ENCODE results near the gene ZFHX3. TPM values are rescaled to one million over a fixed set of nuclear protein-coding genes. Genes with fewer than 3 reads are reported as not detected.

ZFHX3 gene
- total RNA-seq, 2 donors from 2014 or later: 0.79 to 2.2 TPM

- H3K27me3 Mint-ChIP-seq (ENCODE audit: insufficient read depth): peaks cover 3% of the 10 kb centered on the region
- H3K27ac Mint-ChIP-seq: no peak overlapping the region
- H3K4me3 Mint-ChIP-seq: no peak overlapping the region
- no peaks in the 10 kb centered on the region for H3K27me3 ChIP-seq (ENCODE audit: control insufficient read depth, insufficient read depth, low read length, poor library complexity, severe bottlenecking)
- WGBS, 2 experiments (ENCODE audit: insufficient coverage in 1 of 2, insufficient read length in 1 of 2): 95 to 100% methylated on average over 3 to 10 of the region's 10 CpGs
- H3K9ac ChIP-seq (ENCODE audit: extremely low read depth, low read length, poor library complexity, severe bottlenecking): no peak overlapping the region
- H3K36me3 ChIP-seq (ENCODE audit: control insufficient read depth, insufficient read depth, low read length): no peaks in the 10 kb centered on the region
- H3K36me3 Mint-ChIP-seq (ENCODE audit: low read depth): no peaks in the 10 kb centered on the region
- peaks cover 2% of the 10 kb centered on the region for H3K4me1 Mint-ChIP-seq
- DNase-seq: no peak
- no peaks in the 10 kb centered on the region for H3K4me1 ChIP-seq (ENCODE audit: control insufficient read depth, insufficient read depth, low read length)
- H3K9me3 ChIP-seq (ENCODE audit: control insufficient read depth, low read length): no peaks in the 10 kb centered on the region
- no peak overlapping the region for H3K27ac ChIP-seq (ENCODE audit: low read depth, low read length)
- H3K4me3 ChIP-seq (ENCODE audit: low read length): no peak overlapping the region
- H3K9me3 Mint-ChIP-seq: no peaks in the 10 kb centered on the region
- TF ChIP-seq, protein P1, sequence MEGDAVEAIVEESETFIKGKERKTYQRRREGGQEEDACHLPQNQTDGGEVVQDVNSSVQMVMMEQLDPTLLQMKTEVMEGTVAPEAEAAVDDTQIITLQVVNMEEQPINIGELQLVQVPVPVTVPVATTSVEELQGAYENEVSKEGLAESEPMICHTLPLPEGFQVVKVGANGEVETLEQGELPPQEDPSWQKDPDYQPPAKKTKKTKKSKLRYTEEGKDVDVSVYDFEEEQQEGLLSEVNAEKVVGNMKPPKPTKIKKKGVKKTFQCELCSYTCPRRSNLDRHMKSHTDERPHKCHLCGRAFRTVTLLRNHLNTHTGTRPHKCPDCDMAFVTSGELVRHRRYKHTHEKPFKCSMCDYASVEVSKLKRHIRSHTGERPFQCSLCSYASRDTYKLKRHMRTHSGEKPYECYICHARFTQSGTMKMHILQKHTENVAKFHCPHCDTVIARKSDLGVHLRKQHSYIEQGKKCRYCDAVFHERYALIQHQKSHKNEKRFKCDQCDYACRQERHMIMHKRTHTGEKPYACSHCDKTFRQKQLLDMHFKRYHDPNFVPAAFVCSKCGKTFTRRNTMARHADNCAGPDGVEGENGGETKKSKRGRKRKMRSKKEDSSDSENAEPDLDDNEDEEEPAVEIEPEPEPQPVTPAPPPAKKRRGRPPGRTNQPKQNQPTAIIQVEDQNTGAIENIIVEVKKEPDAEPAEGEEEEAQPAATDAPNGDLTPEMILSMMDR (conservative IDR thresholded peaks at IDR 0.05): no peak
These were observed 132.6 kb downstream of the ZFHX3 start for GRCh38 chr16:72915331-72915730.

DNA sequence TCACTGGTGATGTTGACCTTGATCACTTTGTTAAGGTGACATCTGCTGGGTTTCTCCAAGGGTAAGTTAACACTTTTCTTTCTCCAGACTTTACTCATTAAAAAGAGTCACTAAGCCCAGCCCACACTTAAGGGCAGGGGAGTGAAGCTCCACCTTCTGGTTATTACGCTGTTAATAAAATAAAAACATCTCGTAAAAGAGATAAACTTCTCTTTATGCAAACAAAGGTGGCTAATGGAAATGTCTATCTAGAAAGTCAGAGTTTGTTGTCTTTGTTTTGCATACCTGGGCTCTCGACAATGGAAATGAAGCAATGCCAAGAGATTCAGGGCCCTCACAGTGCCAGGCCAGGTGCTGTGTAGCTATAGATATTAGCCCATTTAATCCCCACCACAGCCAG is 134.4 kb downstream of the ZFHX3 start:
- Mint-ChIP-seq H3K27ac (no peak overlapping the region), H3K9me3 (no peaks in the 10 kb centered on the region), H3K4me1 (peaks cover 2% of the 10 kb centered on the region), H3K4me3 (no peak overlapping the region), H3K27me3 (ENCODE audit: insufficient read depth) (peaks cover 3% of the 10 kb centered on the region), H3K36me3 (ENCODE audit: low read depth) (no peaks in the 10 kb centered on the region)
- no peak overlapping the region for H3K9ac ChIP-seq (ENCODE audit: extremely low read depth, low read length, poor library complexity, severe bottlenecking)
- no peaks in the 10 kb centered on the region for H3K9me3 ChIP-seq (ENCODE audit: control insufficient read depth, low read length)
- no peaks in the 10 kb centered on the region for H3K27me3 ChIP-seq (ENCODE audit: control insufficient read depth, insufficient read depth, low read length, poor library complexity, severe bottlenecking)
- 96 to 100% methylated on average over 2 to 3 of the region's 3 CpGs for WGBS, 2 experiments (ENCODE audit: insufficient coverage in 1 of 2, insufficient read length in 1 of 2)
- H3K27ac ChIP-seq (ENCODE audit: low read depth, low read length): no peak overlapping the region
- H3K4me1 ChIP-seq (ENCODE audit: control insufficient read depth, insufficient read depth, low read length): no peaks in the 10 kb centered on the region
- H3K4me3 ChIP-seq (ENCODE audit: low read length): no peak overlapping the region
- H3K36me3 ChIP-seq (ENCODE audit: control insufficient read depth, insufficient read depth, low read length): no peaks in the 10 kb centered on the region
- TF ChIP-seq, protein P1 (conservative IDR thresholded peaks at IDR 0.05): no peak
- no peak for DNase-seq

DNA sequence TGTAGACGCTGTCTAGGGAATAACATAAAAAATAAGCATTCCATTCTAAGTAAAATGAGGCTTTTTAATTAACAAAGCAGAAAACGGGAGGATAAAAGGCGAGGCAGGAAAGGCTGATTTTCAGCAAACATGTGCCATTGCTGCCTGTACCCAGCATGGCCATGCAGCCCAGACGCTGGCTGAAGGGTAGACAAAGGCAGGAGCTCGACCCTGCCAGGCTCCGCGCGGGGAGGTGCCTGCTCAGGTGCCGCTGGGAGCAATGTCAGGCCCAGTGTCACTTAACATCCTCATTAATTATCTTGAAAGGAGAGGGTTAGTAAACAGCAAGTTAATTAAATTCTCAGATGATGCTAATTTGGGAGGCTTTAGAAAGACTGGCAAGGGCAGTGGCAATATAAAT is 136.0 kb downstream of the ZFHX3 start:
- peaks cover 2% of the 10 kb centered on the region for H3K4me1 Mint-ChIP-seq
- no peaks in the 10 kb centered on the region for H3K9me3 Mint-ChIP-seq
- no peak for DNase-seq
- H3K9me3 ChIP-seq (ENCODE audit: control insufficient read depth, low read length): no peaks in the 10 kb centered on the region
- no peaks in the 10 kb centered on the region for H3K27me3 ChIP-seq (ENCODE audit: control insufficient read depth, insufficient read depth, low read length, poor library complexity, severe bottlenecking)
- H3K36me3 ChIP-seq (ENCODE audit: control insufficient read depth, insufficient read depth, low read length): no peaks in the 10 kb centered on the region
- no peak overlapping the region for H3K4me3 Mint-ChIP-seq
- no peaks in the 10 kb centered on the region for H3K36me3 Mint-ChIP-seq (ENCODE audit: low read depth)
- no peak overlapping the region for H3K9ac ChIP-seq (ENCODE audit: extremely low read depth, low read length, poor library complexity, severe bottlenecking)
- no peak overlapping the region for H3K27ac Mint-ChIP-seq
- H3K4me1 ChIP-seq (ENCODE audit: control insufficient read depth, insufficient read depth, low read length): no peaks in the 10 kb centered on the region
- H3K4me3 ChIP-seq (ENCODE audit: low read length): no peak overlapping the region
- H3K27ac ChIP-seq (ENCODE audit: low read depth, low read length): no peak overlapping the region
- 84% methylated on average over 2 to 9 of the region's 9 CpGs for WGBS, 2 experiments (ENCODE audit: insufficient coverage in 1 of 2, insufficient read length in 1 of 2)
- TF ChIP-seq, protein P1 (conservative IDR thresholded peaks at IDR 0.05): no peak
- H3K27me3 Mint-ChIP-seq (ENCODE audit: insufficient read depth): peaks cover 3% of the 10 kb centered on the region
